Neuronal stem cell (in vitro differentiated cells): ENCODE results near the gene PABPC1L2A. TPM values are rescaled to one million over a fixed set of nuclear protein-coding genes. Genes with fewer than 3 reads are reported as not detected.
"Not testable (repeated sequence)": the region's sequence is repeated elsewhere in the genome, so short reads cannot be mapped to it uniquely, and the experiment has no call there.

Experiments
- DNase-seq: peaks from one replicate; pipeline ENCODE4 v3.0.0-alpha.2; 2013; ENCODE audit warnings: low spot score
- H2AFZ ChIP-seq: one replicate; pipeline ENCODE4 v1.6.1; 2013; ENCODE audit warnings: mild to moderate bottlenecking, low read length, inconsistent platforms
- H2AK5ac ChIP-seq: 2 replicates; pipeline ENCODE4 v1.6.1; 2013; ENCODE audit warnings: low read depth, mild to moderate bottlenecking, inconsistent platforms, low read length, moderate library complexity, mixed read lengths
- H2BK120ac ChIP-seq: 2 replicates; pipeline ENCODE4 v1.6.1; 2013; ENCODE audit warnings: low read depth, mild to moderate bottlenecking, inconsistent platforms, low read length, moderate library complexity, mixed read lengths
- H2BK12ac ChIP-seq: one replicate; pipeline ENCODE4 v1.6.1; 2013; ENCODE audit warnings: low read length, inconsistent platforms
- H2BK15ac ChIP-seq: 2 replicates; pipeline ENCODE4 v1.6.1; 2013; ENCODE audit warnings: mild to moderate bottlenecking, low read length, inconsistent platforms, mixed read lengths
- H2BK5ac ChIP-seq: one replicate; pipeline ENCODE4 v1.6.1; 2013; ENCODE audit warnings: inconsistent platforms, mild to moderate bottlenecking, low read length, moderate library complexity
- H3K14ac ChIP-seq: one replicate; pipeline ENCODE4 v1.6.1; 2013; ENCODE audit warnings: low read length, inconsistent platforms
- H3K18ac ChIP-seq: 2 replicates; pipeline ENCODE4 v1.6.1; 2013; ENCODE audit warnings: low read length, inconsistent platforms
- H3K23ac ChIP-seq: 2 replicates; pipeline ENCODE4 v1.6.1; 2013; ENCODE audit warnings: low read depth, mild to moderate bottlenecking, mixed read lengths, low read length, inconsistent platforms; ENCODE audit not compliant: poor library complexity
- H3K27ac ChIP-seq: replicated peaks from 3 replicates; pipeline ENCODE4 v1.5.1; 2013; ENCODE audit warnings: low read length, inconsistent platforms
- H3K27me3 ChIP-seq, 3 experiments: 2 replicates each; pipeline ENCODE4 v1.6.1; 2013; ENCODE audit warnings: low read length in 3 of 3, mild to moderate bottlenecking in 2 of 3, inconsistent platforms in 1 of 3, low read depth in 1 of 3, mixed read lengths in 1 of 3, moderate library complexity in 1 of 3; ENCODE audit not compliant: control insufficient read depth in 3 of 3, insufficient read depth in 3 of 3
- H3K36me3 ChIP-seq, 2 donors: replicated peaks in 1 of 2; 2 replicates each; pipeline ENCODE4 v1.6.1; 2013; ENCODE audit warnings: low read length in 2 of 2; ENCODE audit not compliant: control insufficient read depth in 2 of 2, insufficient read depth in 2 of 2
- H3K4ac ChIP-seq: 2 replicates; pipeline ENCODE4 v1.6.1; 2013; ENCODE audit warnings: inconsistent platforms, mild to moderate bottlenecking, low read length, moderate library complexity
- H3K4me1 ChIP-seq, 2 donors: 1 replicate in 1 of 2; 2 replicates in 1 of 2; pipeline ENCODE4 v1.6.1; 2013; ENCODE audit warnings: low read length in 2 of 2, low read depth in 1 of 2; ENCODE audit not compliant: control insufficient read depth in 2 of 2, insufficient read depth in 1 of 2
- H3K4me2 ChIP-seq: one replicate; pipeline ENCODE4 v1.6.1; 2013; ENCODE audit warnings: mild to moderate bottlenecking, low read length, inconsistent platforms; ENCODE audit not compliant: insufficient read depth, poor library complexity, severe bottlenecking
- H3K4me3 ChIP-seq, 2 donors: 2 replicates each; pipeline ENCODE4 v1.5.1; 2013; ENCODE audit warnings: low read length in 2 of 2, mild to moderate bottlenecking in 2 of 2, inconsistent platforms in 1 of 2, moderate library complexity in 1 of 2
- H3K79me1 ChIP-seq: one replicate; pipeline ENCODE4 v1.6.1; 2013; ENCODE audit warnings: low read depth, mild to moderate bottlenecking, inconsistent platforms, low read length, moderate library complexity
- H3K9ac ChIP-seq: one replicate; pipeline ENCODE4 v1.6.1; 2013; ENCODE audit warnings: mild to moderate bottlenecking, low read depth, low read length, inconsistent platforms; ENCODE audit not compliant: poor library complexity
- H3K9me3 ChIP-seq, 2 donors: replicated peaks in 1 of 2; 2 replicates each; pipeline versions ENCODE3 to v1.6.1; 2013; ENCODE audit warnings: low read length in 2 of 2, mild to moderate bottlenecking in 2 of 2, inconsistent platforms in 1 of 2, low read depth in 1 of 2, mixed read lengths in 1 of 2, moderate library complexity in 1 of 2; ENCODE audit not compliant: control insufficient read depth in 2 of 2, insufficient read depth in 1 of 2
- H4K8ac ChIP-seq: one replicate; pipeline ENCODE4 v1.6.1; 2013; ENCODE audit warnings: low read depth, mild to moderate bottlenecking, inconsistent platforms, low read length, moderate library complexity
- H4K91ac ChIP-seq: one replicate; pipeline ENCODE4 v1.6.1; 2013; ENCODE audit warnings: low read length, low read depth, mild to moderate bottlenecking, inconsistent platforms; ENCODE audit not compliant: poor library complexity
- WGBS, 2 donors: extraction: QIAGEN DNeasy Blood & Tissue Kit; methylation state at CpG; one replicate each; pipeline ENCODE4 v1.1.7; 2013; ENCODE audit warnings: missing lambda C conversion rate in 2 of 2, mixed read lengths in 1 of 2; ENCODE audit not compliant: insufficient read length in 2 of 2, insufficient replicate concordance in 1 of 2; ENCODE audit errors: extremely low coverage in 2 of 2; 5-methylcytosine and 5-hydroxymethylcytosine counted together
- polyA plus RNA-seq, 2 experiments: library from polyadenylated mRNA; stranded (reverse); fragments of 200-250 nt; gene quantifications; one replicate each; pipeline ENCODE4 v1.2.3, GENCODE V29; 2013

The PABPC1L2A gene
- 1.1 TPM for polyA plus RNA-seq (2013, experiment 1 of 2)
- polyA plus RNA-seq (2013, experiment 2 of 2), result 0.84 TPM

GRCh38 chrX:73079024-73079562 is at the start of gene PABPC1L2A:
Gene PABPC1L2A (minus strand): TSS chrX:73079512. CDS start chrX:73079386, 126 bp downstream.
- H3K4me1 ChIP-seq, result not testable (repeated sequence)

GRCh38 chrX:73127700-73128241 is 48.5 kb upstream of the PABPC1L2A start:
- Histone ChIP-seq H2AFZ (no peak overlapping the region), H3K4me1 (no peaks in the 10 kb centered on the region), H3K79me1 (no peaks in the 10 kb centered on the region), H3K4ac (no peak overlapping the region), H2BK5ac (no peak overlapping the region), H3K9me3 (no peaks in the 10 kb centered on the region), H3K27me3 (no peaks in the 10 kb centered on the region), H3K14ac (no peak overlapping the region), H3K4me3 (peak overlapping the region in 1 of 2 donors; percentile 73), H2BK15ac (no peak overlapping the region), H3K27ac (no peak overlapping the region), H3K23ac (no peak overlapping the region), H2AK5ac (no peak overlapping the region), H3K4me2 (no peak overlapping the region), H4K8ac (no peak overlapping the region), H2BK12ac (no peak overlapping the region), H3K36me3 (no peaks in the 10 kb centered on the region), H4K91ac (no peak overlapping the region), H3K18ac (no peak overlapping the region), H2BK120ac (no peak overlapping the region), H3K9ac (no peak overlapping the region)
- no CpG with 5 or more reads among the region's 23 CpGs for WGBS, 2 donors
- DNase-seq, result peak; percentile 8

More at GRCh38 chrX:73079024-73079562, at the start of gene PABPC1L2A:
- not testable (repeated sequence) for H3K9ac ChIP-seq, H3K27ac ChIP-seq, H3K79me1 ChIP-seq, H2BK5ac ChIP-seq, H3K4me3 ChIP-seq, DNase-seq, H4K8ac ChIP-seq, H2BK12ac ChIP-seq, H3K23ac ChIP-seq, H2AK5ac ChIP-seq, H3K4ac ChIP-seq, H2AFZ ChIP-seq, H2BK120ac ChIP-seq, H3K18ac ChIP-seq, H3K36me3 ChIP-seq, H3K9me3 ChIP-seq, H3K14ac ChIP-seq, H4K91ac ChIP-seq, H2BK15ac ChIP-seq
- Histone ChIP-seq H3K27me3 (peaks cover 0 to 14% (median 4%) of the 10 kb centered on the region in 3 experiments), H3K4me2 (peak within 1 kb of the TSS; percentile 18)
- WGBS, 2 donors, result no CpG with 5 or more reads among the region's 45 CpGs

DNA sequence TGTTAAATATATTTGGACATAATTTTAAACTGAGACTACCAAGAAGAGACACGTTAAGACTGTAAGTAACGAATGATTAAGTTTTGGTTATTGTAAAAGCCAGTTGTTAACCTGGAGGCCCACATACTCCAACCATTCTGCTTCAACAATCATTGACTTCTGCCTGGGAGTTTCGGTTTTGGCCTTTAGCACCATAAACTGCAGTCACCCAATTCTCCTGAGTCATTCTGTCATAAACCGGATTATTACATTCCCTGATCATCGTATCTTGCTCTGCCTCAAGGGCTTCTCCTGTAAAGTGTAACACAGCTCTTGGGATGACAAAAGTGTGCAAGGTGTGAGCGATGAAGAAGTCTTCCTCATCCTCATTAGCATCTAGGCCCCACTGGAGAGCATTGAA is 46.9 kb upstream of the PABPC1L2A start:
- Histone ChIP-seq H3K9me3 (no peaks in the 10 kb centered on the region), H2AFZ (no peak overlapping the region), H4K8ac (no peak overlapping the region), H3K79me1 (no peaks in the 10 kb centered on the region), H4K91ac (no peak overlapping the region), H3K9ac (no peak overlapping the region), H2BK5ac (no peak overlapping the region), H2BK120ac (no peak overlapping the region), H3K36me3 (no peaks in the 10 kb centered on the region), H2BK15ac (no peak overlapping the region), H2BK12ac (no peak overlapping the region), H3K18ac (no peak overlapping the region), H3K27me3 (no peaks in the 10 kb centered on the region), H3K4ac (no peak overlapping the region), H3K4me1 (no peaks in the 10 kb centered on the region), H3K14ac (no peak overlapping the region), H3K4me3 (no peak overlapping the region), H2AK5ac (no peak overlapping the region), H3K23ac (no peak overlapping the region), H3K27ac (no peak overlapping the region), H3K4me2 (no peak overlapping the region)
- no CpG with 5 or more reads among the region's 6 CpGs for WGBS, 2 donors
- DNase-seq, result no peak

- not testable (repeated sequence) for H3K27me3 ChIP-seq, H4K91ac ChIP-seq, H3K36me3 ChIP-seq, H3K9me3 ChIP-seq, H2BK12ac ChIP-seq, DNase-seq, H3K27ac ChIP-seq, H2BK120ac ChIP-seq, H3K4me3 ChIP-seq, H2AFZ ChIP-seq, H3K14ac ChIP-seq, H2BK5ac ChIP-seq, H3K23ac ChIP-seq, H3K9ac ChIP-seq, H3K4ac ChIP-seq, H2AK5ac ChIP-seq, H3K4me1 ChIP-seq, H3K79me1 ChIP-seq, H3K4me2 ChIP-seq, H2BK15ac ChIP-seq, H3K18ac ChIP-seq, H4K8ac ChIP-seq
- WGBS, 2 donors, result no CpG with 5 or more reads among the region's 9 CpGs
Measured at GRCh38 chrX:73099505-73099904, 20.2 kb upstream of the PABPC1L2A start.
